Activated T-cell treated with anti-CD3 and anti-CD28 coated beads for 4 hours (primary cell): ENCODE data around the gene MEF2A.
A peak's percentile ranks its signal among the peaks of the same experiment; 100 is the strongest.
"Not testable (repeated sequence)": the region's sequence is repeated elsewhere in the genome, so short reads cannot be mapped to it uniquely, and the experiment has no call there.

Source experiments
- DNase-seq: peaks from one replicate; pipeline ENCODE4 v3.0.0-alpha.2; 2020

MEF2A gene

DNA sequence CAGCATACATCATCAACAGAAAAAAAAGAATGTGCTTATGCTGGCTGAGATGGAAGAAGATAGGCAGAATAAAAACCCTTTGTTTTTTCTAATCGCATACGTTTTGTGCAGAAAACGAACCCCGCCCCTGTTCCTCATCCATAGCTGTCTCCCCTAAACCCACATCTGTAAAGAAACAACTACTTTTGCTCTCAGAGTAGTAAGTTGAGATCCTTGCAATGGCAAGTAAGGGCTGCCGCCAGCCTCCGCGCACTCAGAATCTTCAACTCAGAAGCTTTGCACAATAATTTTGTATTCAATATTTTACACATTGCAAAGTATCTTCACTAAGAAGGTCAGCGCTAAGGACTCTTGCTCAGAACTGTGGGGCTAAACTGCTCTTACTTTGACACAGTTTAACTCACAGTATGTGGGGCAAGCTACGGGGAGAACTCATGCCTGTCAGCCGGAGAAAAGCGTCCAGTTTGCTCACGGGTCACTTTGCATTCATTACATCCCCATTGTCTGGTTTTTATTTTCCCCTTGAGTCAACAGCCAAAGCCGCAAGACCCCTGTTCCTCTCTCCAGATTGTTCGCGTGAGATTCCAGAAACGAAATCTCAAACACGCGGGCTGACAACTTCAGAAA is 166.5 kb downstream of the MEF2A start:
- DNase-seq: no peak

DNA sequence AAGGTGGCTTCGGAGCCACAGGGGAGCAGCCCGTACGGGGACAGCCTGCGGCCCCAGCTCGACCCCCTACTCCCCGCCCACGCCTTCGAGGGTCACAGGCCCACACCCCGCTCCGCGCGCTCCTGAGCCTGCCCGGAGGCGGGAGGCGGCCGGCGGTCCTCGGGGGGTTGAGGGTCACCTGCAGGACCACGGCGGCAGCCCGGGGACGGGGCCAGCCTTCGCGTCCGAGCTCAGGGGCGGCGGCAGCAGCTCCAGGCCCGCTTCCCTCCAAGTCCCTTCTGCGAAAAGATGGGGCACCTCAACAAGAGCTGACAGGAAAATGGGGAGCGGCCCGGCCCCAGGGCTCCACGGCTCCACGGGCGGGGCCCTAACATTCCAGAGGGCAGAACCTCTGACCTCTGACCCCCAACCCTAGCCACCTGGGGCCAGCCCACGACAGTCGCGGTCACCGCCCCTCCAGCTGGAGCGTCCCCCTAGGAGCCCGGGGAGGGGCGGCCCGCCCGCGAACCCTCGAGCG is 167.0 kb downstream of the MEF2A start:
- DNase-seq: no peak

GRCh38 chr15:99733268-99734039 is 167.7 kb downstream of the MEF2A start, which contains the start of gene LYSMD4:
Gene LYSMD4 (minus strand): TSS chr15:99733437. CDS start chr15:99731999, 1,438 bp downstream.
- DNase-seq: peak; percentile 99

DNA sequence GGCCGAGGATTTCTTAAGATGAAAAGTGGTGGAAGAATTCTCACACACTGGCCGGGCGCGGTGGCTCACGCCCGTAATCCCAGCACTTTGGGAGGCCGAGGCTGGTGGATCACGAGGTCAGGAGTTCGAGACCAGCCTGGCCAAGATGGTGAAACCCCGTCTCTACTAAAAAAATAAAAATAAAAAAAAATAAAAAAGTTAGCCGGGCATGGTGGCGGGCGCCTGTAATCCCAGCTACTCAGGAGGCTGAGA is 168.2 kb downstream of the MEF2A start:
- DNase-seq: not testable (repeated sequence)

- no peak for DNase-seq
Observed at GRCh38 chr15:99734575-99734974, 168.8 kb downstream of the MEF2A start.

DNA sequence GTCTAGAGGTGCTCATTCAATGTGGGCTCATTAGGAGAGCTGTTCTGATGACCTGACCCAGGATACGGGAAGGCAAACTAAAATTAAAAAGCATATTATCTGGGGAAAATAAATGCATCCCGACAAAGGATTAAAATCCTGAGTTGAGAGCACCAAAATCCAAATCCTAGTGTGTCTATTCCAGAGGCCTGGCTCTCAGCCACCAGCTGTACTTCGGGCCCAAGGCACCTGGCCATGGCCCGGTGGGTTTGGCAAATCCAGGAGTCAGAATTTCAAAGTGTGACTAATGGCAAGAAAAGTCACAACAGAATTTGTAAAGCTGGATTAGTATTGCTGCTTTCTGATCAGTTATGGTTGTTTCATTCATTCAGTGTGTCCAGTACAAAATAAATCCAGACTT is 170.1 kb downstream of the MEF2A start:
- no peak for DNase-seq

DNA sequence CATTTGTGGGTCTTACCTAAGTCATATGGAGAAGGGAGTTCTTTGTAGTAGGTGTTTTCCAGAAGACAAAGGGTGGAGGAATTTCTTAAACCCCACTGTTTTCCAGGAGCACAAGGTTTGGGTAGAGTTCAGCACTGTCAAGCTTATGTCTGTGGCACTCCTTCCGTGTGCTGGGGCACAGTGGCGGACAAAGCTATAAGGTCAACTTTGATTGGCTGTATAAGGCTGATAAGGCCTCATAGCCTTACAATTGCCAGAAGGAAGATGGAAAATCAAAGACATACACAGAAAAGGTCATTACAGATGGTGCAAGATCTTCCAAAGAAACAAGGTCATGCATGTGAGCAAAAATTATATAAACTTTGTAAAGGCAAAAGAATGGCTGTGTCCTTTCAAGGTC is 170.9 kb downstream of the MEF2A start:
- DNase-seq: no peak

DNA sequence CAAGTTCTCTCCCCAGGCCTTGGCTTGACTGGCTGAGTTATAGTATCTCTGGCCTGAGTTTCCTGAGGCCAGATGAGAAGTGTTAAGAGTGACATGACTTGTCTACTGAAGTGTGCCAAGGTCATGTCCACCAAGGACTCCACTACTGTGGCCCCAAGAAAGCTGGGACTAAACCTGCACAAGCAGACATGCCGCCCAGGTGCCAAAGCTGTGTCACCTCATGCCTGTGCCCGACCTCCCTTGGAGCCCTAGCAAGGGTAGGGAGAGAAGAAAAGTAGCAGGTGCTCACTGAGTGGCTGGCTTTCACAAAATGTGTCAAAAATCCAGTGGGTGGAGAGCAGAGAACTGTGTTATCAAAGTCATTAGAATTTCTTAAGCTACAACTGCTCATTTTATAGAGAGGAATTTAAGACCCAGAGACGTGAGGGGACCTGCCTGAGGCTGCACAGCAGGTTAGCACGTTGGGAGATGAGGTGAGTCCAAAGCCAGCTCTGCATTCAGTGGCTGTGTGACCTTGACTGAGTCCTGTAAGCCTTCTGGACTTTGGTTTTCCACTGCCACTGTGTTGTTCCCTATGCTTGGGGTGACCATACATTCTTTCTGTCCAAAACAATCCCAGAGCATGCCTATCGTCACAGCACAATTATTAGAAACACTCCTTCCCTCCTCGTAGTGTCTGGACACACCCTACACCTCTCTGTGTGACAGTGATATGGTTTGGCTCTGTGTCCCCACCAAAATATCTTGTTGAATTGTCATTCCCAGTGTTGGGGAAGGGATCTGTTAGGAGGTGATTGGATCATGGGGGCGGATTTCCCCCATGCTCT is 172.4 kb downstream of the MEF2A start:
- DNase-seq: no peak

DNA sequence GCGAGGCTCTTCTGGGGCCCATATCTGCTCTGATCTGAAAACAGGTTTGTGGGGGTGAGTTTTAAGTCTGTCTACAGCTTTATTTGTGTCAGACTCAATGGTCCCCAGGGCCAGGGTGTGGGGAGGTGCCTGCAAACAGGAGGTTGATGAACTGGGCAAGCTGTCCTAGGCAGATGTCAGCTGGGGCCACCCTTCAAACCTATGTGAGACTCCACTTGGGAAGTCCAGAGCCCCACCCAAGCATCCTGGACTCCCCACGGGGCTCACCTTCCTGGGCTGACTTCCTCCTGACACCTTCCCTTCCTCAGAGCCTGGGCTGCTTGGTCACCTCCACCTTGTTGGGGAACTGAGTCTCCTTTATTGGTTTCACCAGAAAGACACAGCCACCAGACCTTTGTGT is 176.1 kb downstream of the MEF2A start:
- no peak for DNase-seq

DNA sequence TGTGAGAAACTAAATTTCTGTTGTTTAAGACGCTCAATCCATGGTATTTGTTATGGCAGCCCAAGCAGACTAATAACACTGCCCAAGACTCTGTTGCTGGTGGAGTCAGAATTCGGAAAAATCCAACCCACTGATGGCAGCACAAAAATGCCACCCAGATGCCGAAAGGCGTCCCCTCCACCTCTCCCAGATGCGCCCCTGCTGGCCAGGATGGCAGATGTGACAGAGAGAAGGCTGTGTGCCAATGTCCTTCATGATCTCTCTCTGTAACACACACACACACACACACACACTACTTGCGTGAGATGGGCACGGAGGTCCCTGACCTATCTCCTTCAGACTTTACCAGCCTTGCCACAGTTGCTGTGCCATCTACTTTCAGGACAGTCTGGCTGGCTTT is 178.4 kb downstream of the MEF2A start:
- no peak for DNase-seq

- DNase-seq: no peak
Observed at GRCh38 chr15:99745370-99746086, 179.7 kb downstream of the MEF2A start.

- no peak for DNase-seq
Observed at GRCh38 chr15:99749386-99749785, 183.6 kb downstream of the MEF2A start.

DNA sequence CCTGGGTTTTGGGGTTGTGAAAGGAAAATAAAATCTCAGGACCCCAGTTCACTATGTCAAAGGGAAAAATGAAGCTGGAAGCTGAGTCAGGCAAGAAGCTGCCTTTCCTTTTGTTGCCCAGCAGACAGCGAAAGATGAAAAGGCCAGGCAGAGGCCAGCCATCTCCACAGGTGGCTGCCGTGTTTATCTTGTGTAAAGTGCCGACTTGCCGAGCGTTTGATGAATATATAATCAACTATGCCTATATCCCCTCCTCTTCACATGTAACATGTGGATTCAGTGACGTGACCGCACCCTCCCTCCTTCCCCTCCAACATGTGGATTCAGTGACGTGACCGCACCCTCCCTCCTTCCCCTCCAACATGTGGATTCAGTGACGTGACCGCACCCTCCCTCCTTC is 184.5 kb downstream of the MEF2A start:
- not testable (repeated sequence) for DNase-seq

DNA sequence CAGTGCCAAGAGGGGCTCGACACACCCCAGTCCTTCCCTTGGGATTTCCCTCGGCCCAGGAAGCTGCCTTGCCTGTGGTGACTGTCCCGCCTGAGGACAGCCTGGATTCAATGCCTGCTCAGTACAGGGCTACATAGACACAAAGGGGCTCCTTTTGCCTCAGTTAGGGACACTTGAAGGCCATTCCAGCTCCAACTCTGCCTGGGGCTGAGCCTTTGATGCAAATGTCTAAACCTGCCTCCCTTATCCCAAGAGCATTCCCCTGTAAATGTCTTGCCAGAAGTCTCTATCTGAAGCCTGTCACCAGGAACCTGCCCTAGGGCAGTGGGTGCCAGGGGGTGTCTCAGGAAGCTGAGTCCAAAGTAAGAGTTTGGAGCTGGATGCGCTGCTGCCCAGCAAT is 186.8 kb downstream of the MEF2A start:
- DNase-seq: no peak

DNA sequence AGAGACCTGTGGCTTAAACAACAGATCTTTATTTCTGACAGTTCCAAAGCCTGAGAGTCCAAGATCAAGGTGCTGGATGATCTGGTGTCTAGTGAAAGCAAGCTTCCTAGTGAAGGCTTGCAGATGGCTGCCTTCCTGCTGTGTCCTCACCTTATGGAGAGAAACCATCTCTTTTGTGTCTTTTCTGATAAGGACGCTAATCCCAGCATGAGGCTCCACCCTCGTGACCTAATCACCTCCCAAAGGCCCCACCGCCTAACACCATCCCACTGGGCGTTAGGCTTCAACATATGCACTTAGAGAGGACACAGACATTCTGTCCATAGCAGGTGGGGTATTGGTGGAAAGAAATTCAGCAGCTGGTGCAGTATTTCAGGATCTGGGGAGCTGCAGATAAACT is 187.3 kb downstream of the MEF2A start:
- no peak for DNase-seq

DNA sequence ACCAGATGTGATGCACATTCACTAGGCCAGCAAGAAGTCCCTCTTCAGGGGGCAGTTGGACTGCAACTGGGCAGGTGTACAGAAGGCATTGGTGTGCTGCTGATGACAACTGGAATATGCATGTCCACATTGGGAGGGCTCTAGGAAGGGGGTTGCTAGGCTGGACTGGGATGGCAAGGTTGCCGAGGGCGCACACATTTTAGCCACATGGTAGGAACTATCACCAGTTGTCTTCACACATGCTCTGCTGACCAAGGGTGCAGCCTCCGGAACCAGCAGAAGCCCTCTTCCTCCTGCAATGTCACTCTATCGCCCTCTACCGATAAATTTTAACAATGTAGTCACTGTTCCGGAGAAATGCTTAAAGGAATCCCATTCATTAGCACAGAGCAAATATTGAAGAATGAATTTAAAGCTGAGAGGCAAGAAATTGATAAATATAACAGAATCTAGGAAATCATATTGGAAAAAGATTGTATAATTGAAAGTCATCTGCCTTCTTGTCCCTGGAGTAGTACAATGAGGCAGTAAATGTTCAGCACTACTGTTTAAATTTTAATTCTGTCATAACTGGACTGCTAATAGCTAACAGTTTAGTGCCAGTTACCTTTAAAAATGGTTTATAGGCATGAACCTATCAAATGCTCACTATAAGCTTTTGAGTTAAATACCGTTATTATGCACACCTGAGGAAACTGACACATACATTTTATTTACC is 190.1 kb downstream of the MEF2A start:
- no peak for DNase-seq

DNA sequence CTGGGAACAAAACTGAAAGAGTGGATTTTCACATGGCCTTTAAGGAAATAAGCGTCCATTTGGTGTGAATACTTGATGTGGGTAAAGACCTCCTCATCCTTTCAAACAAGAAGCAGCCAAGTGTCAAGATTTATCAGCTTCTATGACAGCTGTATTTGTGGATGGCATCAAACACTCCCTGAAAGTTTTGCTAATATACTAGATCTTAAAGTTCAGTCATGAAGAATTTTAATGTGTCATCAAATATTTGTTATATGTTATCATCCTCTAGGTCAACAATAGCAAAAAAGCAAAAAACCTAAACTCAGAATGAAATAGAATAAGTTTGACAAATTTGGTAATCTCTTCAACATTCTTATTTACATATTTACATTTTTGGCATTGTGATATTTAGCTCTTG is 196.5 kb downstream of the MEF2A start:
- DNase-seq: no peak

DNA sequence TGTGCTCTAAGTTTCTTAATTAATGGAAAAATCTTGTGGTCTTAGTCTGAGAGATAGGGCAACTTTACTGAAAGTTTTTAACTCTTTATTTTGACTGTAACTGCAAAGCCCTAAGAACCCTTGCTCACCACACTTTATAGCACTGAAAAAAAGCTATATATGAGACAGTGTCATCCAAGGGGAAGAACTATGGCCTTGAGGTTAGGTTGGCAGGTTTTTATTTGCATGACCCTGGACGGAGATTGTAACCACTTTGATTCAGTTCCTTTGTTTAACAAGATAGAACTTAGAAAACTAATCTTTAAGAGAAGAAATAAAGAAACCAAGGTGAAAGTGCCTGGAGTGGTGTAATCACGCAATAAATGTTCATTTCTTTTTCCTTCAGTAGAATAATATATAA is 198.0 kb downstream of the MEF2A start:
- DNase-seq: no peak

- DNase-seq: no peak
Observed at GRCh38 chr15:99764522-99764921, 198.7 kb downstream of the MEF2A start.
